HG02840 (cell line): Measurements from ENCODE around the gene PCNA.
A peak's percentile ranks its signal among the peaks of the same experiment; 100 is the strongest.

Source experiments
- ATAC-seq: cut with Tn5 transposase; IDR thresholded peaks from one replicate; pipeline ENCODE4 v1.9.1; 2021; ENCODE audit warnings: mild to moderate bottlenecking, moderate library complexity, moderate number of reproducible peaks; ENCODE audit not compliant: unreplicated experiment, low FRiP score

Gene PCNA

DNA sequence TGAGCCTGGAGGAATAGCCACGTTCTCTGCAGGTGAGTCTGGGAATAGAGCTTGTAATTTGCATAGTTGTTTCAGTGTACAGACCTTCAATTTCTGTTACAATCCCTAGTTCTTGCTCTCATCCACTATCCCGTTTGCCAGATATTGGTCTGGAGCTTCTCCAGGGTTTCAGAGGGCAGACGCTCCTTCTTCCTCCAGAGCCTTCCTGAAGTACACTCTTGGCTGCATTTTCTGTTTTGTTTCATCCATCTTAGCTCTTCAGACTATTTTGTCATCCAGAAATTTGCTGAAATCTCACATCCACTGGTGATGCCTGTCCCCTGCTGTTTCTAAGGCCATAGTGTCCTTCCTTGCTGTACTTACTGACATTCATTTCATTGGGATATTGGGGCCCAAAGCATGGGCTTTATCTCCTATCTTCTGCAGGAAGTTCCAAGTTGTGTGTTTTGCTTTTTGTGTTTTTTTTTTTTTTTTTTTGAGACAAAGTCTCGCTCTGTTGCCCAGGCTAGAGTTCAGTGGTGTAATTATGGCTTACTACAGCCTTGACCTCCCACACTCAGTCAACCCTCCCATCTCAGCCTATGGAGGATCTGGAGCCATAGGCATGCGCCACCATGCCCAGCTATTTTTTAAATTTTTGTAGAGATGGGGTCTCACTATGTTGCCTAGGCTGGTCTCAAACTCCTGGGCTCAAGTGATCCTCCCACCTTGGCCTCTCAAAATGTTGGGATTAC is 25.8 kb upstream of the PCNA start:
- no peak for ATAC-seq

DNA sequence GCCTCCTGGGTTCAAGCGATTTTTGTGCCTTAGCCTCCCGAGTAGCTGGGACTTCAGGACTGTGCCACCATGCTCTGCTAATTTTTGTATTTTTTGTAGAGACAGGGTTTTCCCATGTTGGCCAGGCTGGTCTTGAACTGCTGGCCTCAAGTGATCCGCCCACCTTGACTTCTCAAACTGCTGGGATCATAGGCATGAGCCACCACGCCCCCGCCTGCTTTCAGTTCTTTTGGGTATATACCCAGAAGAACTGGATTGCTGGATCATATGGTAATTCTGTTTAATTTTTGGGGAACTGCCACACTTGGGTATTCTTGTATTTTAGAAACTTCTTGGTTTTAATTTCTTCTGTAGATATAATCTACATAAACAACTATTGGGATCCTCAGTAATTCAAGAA is 24.1 kb upstream of the PCNA start:
- no peak for ATAC-seq

DNA sequence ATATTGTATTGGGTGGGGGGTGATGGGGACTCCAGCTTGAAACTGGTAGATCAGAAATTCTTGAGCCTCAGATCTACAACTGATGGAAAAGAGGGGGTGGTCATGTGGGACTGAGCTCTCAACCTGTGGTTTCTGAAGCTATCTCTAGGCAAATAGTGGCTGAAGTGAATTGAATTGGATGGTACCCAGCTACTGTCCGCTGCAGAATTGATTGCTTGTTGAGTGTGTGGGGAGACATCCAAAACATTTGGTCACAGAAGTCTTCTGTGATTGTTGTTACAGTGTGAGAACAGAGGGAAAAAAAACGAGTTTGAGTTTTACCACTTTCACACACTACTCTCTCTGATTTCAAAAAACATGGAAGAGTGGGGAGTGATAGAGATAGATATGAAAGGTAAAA is 21.9 kb upstream of the PCNA start:
- no peak for ATAC-seq

DNA sequence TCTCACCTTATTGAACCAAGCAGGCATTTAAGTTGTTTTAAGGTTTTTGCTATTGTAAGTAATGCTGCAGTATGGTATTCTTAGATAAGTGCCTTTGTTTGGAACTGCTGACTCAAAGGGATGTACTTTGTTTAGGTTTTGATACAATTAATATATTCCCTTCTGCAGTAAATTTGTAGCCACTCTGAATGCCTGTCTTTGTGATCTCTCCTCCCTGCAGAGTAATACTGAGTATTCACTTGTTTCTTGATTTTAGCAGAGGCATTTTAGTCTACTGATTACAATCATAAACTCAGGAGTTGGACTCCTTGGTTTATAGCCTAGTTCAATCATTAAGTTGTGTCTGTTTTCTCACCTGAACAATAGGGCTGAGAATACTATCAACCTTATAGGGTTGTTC is 20.4 kb upstream of the PCNA start:
- no peak for ATAC-seq

DNA sequence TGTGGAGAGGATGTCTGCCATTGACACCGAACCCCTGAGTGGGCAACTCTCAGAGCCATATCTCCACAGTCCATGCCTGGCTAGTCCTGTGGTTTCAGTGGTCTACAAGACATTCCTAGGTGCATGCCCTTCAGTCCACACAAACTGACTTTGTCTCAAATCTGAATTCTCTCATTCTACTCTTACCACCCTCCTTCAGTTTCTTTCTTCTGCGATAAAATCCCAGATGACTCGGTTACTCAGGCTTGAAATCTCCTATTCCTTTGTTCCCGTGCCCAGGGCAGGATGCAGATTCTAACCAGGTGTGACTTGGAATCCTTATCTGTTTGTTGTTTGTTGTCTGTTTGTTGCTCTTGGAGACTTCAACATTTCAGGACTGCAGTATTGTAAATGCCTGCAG is 16.3 kb upstream of the PCNA start:
- ATAC-seq = no peak

DNA sequence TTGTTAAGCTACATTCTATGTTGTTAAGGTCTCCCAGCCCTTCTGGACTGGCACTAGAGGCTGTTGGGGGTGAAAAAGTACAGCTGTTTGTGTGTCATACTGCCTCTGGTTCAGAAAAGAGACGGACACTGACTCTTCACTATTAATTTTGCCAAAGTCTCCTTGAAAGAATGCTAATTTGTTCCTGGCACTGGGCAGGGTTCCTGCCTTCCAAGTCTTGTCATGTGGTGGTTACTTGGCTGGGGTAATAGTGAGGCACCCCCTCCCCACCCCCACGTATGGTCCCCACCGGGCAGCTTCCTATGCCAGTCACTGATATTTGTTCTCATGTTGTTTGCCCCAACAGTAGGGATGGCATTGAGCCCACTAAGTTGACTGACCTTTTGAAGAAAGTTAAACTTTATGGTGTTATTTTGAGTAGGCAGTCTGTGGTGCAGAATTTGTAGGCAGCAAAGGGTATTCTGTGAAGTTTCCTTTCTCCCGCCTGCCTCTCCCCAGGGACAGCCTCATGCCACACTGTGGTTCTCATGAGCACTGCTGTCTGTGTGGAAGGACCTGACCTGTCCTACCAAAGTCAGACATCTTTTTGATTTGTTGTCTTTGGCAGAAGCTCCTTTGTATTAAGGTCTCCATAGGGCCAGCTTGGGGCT is 15.7 kb upstream of the PCNA start:
- no peak for ATAC-seq

DNA sequence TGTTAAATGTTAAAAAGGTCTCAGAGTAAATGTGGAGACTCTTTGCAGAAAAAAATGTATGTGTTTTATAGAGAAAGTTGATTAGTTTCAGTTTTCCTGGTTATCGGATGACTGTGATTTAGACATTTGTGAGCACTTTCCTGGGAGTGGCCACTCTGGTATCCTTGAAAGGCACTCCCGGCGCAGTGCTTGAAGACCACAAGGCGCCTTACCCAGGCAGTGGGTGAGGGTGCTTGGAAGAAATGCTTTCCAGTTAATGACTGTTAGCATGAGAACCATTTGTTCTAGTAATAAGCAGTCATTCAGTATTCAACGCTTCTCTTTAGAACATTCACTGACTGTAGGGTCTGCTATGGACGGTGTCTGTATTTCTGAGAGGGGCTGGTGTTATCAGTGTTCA is 14.2 kb upstream of the PCNA start:
- ATAC-seq = no peak

DNA sequence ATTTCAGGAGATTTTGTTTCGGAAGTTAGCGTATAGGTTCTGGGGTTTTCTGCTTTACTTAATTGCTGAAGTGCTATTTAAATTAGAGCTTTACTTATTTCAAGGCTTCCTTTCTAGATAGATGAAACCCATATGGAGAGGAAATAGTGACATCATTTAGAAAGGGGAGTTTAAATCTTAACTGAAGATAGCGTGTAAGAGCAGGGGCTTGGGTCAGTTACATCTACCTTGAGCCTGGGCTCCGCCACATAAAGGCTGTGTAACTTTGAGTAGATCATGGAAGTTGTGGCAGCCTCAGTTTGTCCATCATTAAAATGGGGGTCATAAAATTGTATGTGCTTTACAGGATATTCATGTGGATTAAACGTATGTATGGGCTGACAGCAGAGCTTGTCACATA is 11.7 kb upstream of the PCNA start:
- ATAC-seq = no peak

DNA sequence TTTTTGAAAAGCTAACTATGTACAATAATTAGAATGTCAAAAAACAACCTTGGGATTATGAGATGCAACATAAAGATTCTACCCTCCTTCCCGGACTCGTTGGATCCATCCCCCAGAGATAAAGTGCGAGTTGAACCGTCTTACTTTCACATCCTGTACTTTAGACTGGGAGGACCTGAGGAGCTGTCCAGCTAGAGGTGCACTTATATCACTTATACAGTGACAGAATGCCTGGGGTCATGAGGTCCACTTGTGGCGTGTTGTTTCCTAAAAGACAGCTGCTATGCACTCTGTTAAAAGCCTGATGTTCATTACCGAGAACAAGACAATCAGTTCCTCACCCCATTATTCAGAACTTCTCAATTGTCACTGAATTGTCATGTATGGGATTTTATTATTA is 9.1 kb upstream of the PCNA start:
- no peak for ATAC-seq

DNA sequence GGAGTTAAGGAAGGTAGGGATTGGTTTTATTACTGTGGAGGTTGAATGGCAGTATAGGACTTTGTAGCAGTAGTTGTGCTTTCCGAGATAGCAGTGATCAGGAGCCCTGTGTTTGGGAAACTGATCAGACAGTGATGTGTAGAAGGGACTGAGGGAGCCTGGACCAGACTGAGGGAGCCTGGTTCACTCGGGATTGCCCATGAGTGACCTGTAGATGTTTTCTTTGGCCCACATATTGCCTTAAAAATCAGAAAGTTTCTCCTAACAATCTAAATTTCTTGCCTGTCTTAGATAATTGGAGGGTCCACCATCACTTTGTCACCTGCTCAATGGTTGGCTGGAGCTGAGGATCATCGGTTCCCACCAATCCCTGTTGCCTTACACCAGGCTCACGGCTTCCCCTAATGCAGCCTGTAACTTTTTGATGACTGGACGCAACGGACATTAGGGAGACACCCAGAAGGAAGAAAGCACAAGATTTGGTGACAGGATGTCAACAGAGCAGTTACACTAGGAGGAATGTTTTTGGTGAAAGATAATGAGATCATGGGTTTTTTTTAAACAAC is 8.2 kb upstream of the PCNA start:
- ATAC-seq = no peak

DNA sequence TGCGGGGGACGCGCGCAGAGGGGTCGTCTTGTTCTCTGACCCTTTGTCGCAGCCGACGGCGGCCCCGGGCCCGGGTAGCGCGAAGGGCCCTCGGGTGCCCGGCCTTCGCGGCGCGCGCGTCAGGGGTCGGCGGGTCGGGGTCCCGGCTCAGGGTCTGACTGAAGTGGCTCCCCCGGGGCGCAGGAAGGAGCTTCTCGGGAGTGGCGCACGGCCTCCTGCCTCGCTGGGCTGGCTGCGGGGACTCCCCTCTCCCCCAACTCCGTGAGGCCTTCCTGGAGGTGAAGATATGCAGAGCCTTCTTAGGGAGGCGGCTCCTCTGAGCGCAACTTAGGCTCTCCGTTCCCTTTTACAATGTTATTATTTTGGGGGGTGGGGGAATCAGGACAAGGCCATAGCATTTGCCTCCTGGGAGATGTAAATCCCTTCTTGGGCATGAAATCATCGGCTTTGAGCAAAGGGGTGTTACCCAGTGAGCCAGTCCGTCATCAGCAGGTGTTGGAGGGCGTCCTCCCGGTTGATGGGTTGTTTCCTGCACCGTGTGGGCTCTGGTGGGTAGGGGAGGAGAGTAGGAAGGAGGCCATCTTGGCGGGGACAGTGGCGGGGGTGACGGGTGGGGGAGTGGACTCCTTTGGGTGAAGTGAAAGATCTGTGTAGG is 7.6 kb upstream of the PCNA start:
- ATAC-seq = peak; percentile 19

DNA sequence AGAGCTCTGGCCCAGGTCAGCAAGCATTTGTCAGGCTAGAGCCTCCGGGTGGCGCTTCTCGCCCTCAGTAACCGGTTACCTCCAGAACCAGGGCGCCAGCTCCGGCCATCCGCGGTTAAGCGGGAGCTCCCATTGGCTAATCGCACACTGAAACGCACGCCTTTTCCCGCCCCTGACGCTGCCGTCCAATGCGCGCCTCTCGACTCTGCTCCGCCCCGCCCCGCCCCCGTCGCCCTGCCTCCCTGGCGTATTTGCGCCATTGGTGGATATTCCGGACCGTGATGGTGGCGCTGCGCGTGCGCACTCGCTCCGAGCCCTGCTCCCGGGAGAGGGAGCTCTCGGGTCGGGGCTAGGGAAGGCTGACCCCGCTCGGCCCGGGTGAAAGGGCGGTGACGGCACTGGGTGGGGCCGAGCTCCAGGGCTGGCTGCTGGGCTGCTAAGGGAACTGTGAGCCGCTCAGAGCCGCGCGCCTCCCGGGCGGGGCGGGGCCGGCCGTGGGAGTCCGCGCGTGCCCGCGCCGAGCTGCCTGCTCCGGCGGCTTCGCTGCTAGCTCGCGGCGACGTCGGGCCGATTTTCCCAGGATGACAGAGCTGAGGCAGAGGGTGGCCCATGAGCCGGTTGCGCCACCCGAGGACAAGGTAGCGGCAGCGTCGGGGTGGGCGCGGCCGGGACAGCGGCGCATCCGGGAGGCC is 6.9 kb upstream of the PCNA start, which contains the start of gene CDS2:
Gene CDS2 (plus strand): TSS at position 497 of the 692 bp plus-strand sequence. CDS start 85 bp downstream, at position 582.
- peak; percentile 87 for ATAC-seq

DNA sequence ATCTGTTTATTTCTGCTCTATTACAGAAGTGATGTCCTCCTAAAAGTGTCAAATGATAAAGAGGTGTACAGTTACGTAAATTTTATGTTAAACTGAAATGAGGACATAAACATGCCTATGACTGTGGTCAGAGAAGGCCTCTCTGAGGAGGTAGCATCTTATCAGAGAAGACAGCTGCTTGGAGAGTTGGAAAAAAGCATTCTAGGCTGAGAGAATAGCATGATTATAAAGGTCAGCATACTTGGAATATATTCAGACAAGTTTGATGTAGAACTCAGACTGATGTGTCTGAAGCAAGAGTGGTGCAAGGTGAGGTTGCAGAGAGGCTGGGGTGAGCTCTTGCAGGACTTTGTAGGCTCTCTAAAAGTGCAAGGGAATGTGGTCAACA is 3.1 kb upstream of the PCNA start:
- ATAC-seq = no peak

DNA sequence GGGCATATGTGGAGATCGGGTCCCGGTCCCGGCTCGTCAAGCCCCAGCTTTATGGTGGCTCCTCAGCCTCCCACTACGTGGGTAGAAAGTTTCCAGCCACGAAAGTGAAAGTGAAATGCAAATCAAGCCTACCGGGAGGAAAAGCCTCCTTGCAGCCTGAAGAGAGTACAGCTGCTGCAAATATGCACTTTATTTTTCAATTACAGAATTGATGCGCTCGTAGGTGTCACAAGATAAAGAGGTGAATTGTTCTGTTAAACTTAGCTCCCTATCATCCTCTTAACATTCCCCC is 373 bp upstream of the PCNA start:
- ATAC-seq = no peak

DNA sequence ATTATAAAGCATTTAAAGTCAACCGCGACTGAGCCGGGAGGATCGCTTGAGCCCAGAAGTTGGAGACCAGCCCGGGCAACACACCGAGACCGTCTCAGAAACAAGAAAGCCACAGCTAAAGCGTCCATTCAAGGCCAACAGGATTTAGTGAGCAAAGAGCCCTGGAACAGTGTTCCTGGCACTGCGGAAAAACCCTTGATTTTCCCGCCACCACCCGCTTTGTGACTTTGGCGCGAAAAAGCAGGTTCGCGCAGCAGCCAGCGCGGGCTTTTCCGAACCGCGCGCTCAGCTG is 669 bp downstream of the PCNA start:
- no peak for ATAC-seq

DNA sequence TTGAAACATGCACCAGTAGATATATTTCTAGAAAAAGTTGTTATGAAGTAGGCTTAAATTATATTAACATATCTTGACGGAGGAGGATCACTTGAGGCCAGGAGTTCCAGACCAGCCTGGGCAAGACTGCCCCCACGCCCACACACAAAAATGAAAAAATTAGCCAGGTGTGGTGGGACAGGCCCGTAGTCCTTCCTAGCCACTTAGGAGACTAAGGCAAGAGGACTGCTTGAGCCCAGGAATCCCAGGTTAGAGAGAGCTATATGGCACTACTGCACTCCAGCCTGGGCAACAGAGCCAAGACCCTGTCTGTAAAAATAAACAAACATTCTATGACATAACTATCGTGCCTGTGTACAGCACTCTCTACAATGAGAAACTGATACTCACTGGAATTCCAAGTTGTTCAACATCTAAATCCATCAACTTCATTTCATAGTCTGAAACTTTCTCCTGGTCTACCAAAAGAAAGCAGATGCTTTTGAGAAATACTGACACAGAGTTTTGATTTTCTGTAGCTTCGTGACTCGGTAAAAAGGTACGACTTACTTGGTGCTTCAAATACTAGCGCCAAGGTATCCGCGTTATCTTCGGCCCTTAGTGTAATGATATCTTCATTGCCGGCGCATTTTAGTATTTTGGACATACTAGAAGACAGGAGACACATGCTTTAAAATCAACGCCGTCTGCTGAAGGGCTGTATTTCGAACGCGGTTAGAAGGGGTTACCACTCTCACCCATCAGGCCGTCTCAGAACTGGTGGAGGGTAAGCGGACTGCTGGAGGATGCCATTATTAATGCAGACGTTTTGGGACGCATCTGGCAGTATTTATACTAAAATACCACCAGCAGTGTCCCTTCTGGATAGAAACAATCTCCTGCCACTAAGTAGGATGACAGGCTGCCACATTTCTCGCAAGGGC is 1.3 kb downstream of the PCNA start:
- ATAC-seq = no peak

DNA sequence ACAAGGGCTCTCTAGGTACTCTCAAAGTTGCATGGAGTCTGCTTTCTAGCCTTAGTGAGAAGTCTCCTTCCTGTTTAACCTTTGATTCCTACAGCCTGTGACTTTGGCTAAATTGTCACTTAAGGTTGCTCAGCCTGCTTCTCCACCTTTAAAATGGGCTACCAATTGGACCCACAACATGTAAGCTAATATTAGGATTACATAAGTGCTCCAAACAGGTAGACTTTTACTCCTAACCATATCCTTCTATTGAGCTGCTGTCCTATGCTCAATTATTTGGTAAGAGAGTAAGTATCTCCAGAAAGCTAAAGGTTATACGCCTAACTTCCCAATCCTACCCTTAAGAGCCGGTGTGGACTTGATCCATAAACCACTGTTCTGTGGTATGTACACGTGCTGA is 2.9 kb downstream of the PCNA start:
- no peak for ATAC-seq

DNA sequence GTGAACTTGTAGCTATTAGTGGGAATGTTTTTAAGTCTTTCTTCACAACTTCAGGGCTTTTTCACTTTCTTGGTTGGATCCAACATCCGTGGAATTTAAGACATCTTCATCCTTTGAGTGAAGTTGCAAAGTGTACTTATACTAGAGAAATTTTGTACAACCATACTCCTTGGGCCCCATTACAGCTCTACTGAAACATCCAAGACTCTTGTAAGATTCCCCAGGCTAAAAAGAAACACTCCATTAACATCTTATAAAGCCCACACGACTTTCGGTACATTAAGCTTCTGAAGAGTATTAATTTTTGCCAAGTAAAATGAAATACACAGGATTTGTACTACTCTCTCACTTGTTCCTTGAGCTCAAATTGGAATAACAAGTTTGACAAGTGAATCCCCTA is 5.4 kb downstream of the PCNA start:
- ATAC-seq = no peak

DNA sequence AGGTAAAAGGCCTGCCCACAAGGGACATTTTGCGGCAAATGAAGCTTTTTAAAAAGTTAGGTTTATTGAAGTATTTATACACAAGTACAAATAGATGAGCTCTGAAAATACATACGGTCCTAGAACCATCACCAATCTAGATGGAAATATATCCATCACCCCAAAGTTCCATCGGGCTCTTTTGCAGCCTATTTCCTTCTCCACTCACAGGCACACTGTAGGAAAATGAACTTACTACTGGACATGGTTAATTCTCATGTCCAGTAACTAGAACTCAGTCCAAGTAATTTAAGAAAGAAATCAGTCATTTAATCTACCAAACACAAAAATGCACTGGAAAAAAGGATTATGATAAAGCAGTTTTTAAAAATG is 6.2 kb downstream of the PCNA start:
- ATAC-seq = no peak

DNA sequence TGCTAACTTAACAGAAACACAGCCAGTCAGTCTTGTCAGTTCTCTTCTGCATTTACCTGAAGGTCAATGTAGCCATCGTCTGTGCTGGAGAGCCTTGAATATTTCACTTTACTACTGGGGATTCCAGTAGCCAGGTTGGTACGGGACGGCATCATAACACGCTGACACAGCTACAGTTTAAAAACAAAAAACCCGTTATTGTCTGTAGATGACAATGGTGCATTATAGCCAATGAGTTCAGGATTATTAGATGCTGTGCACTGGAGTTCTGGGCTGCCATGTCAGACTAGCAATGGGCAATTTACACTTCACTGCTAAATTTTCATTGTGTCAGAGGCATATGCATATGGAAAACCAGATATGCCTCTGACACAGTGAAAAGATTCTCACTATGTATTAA is 10.5 kb downstream of the PCNA start:
- ATAC-seq = no peak
